VCaP (cell line): ENCODE results near the gene BLMH.

Experiments used
- H3K27ac ChIP-seq: fragments of 450-650 bp; 2 replicates; pipeline ENCODE4 v1.5.1; 2017
- TF ChIP-seq, protein P1 (sequence below): fragments of 450-650 bp; conservative IDR thresholded peaks from 2 replicates; pipeline ENCODE4 v1.5.1; 2017; ENCODE audit warnings: mild to moderate bottlenecking, moderate library complexity

BLMH gene

DNA sequence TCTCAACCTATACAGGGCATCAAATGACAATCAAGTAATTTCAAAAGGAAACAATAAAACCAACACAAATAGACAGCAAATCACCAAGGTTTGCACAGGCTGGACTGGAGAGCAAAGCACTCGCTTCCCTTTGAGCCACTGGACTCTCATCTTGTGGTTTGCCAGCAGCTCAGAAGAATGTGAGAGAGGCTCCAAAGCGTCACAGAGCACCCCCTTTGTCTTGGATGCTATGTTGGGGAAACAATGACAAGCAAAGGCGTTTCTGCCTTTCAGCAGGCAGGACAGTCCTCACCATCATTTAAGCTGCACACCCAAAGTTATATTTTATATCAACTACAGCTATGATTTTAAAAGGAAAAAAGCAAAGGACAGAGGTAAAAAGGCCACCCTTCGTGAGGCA lies 69.5 kb downstream of the BLMH start:
- TF ChIP-seq, protein P1, sequence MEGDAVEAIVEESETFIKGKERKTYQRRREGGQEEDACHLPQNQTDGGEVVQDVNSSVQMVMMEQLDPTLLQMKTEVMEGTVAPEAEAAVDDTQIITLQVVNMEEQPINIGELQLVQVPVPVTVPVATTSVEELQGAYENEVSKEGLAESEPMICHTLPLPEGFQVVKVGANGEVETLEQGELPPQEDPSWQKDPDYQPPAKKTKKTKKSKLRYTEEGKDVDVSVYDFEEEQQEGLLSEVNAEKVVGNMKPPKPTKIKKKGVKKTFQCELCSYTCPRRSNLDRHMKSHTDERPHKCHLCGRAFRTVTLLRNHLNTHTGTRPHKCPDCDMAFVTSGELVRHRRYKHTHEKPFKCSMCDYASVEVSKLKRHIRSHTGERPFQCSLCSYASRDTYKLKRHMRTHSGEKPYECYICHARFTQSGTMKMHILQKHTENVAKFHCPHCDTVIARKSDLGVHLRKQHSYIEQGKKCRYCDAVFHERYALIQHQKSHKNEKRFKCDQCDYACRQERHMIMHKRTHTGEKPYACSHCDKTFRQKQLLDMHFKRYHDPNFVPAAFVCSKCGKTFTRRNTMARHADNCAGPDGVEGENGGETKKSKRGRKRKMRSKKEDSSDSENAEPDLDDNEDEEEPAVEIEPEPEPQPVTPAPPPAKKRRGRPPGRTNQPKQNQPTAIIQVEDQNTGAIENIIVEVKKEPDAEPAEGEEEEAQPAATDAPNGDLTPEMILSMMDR = no peak
- H3K27ac ChIP-seq = no peak overlapping the region

DNA sequence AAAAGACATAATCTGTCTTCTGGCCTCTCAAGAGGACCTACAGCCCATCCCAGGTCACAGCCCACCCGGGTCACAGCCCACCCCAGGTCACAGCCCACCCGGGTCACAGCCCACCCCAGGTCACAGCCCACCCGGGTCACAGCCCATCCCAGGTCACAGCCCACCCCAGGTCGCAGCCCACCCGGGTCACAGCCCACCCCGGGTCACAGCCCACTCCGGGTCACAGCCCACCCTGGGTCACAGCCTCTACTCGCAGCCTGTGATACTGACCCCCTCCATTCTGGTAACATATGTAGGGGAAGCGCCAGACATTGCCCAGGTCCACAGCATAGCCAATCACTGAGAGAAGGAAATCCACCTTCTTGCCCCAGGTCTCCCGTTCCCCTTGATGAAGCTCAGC lies 70.4 kb downstream of the BLMH start:
- no peak overlapping the region for H3K27ac ChIP-seq
- TF ChIP-seq, protein P1 = no peak

DNA sequence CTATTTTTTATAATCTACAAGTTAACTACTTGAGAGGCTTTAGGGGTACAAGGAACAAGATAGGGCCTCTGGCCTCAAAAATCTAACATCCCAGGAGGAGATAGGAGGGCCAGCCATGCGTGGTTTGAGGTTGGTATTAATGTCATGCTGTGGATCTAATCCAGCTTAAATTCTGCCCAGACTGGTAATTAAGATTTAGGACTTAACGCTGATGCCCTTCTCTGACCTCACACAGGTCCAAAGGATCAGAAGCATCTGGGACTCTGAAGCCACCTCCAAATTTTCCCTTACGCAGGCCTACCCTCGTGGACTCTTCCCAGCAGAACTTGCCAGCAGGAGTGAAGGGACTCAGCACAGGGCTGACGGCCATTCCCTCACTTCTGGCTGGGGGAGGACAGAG lies 71.3 kb downstream of the BLMH start:
- TF ChIP-seq, protein P1 = no peak
- H3K27ac ChIP-seq = no peak overlapping the region

DNA sequence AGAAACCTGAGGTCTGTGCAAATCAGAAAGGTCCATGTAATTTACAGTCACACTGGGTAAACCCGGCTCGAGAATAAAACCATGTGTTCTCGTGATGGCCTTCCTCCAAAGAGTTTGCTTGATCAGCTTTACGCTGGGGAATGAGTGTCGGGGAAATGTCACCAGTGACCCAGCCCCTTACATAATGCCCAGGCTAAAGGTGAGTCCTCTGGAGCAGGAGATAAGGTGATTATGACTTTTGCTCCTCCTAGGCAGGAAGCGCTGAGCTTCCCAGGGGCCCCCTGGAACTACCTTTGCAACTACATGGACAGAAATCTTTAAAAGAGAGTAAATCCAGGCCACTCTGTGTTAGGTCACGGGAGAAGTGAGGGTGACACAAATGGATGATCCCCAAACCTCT lies 71.9 kb downstream of the BLMH start:
- H3K27ac ChIP-seq = no peak overlapping the region
- TF ChIP-seq, protein P1 = no peak

DNA sequence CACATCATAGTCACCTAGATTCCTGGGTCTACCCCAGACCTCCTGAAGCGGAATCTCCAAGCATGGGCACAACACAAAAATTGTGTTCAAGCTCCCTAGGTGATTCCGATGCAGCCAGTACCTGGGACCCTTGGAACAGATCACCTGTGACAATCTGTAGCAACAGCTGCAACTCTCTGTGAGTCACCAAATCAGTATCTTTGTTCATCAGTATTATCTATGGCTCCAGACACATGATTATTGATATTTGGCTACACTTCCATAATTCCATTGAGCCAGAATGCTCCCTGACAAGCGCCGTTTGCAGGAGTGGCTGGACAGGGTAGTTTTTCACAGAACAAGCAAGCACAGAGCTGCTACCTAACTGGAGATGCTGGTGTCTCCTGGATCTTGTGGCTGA lies 72.4 kb downstream of the BLMH start:
- H3K27ac ChIP-seq = no peak overlapping the region
- TF ChIP-seq, protein P1 = no peak

DNA sequence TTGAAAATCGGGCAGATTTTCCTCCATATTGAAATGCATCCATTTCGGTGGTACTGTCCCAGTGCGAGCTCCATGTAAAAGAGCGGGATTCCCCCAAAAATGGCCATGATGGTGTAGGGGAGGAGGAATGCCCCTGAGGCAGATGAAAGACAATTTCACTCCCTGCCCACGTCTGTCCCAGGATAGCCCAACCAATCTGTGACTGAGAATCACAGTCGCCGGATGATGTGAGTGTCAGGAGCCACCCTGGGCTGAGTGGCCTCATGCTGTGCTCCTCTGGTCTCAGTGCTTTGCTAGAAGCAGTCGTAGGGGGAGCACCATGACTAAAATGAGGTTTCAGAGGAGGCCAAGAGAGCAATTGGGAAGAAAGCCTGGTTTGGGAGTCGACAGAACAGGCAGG lies 72.9 kb downstream of the BLMH start:
- TF ChIP-seq, protein P1 = no peak
- no peak overlapping the region for H3K27ac ChIP-seq

DNA sequence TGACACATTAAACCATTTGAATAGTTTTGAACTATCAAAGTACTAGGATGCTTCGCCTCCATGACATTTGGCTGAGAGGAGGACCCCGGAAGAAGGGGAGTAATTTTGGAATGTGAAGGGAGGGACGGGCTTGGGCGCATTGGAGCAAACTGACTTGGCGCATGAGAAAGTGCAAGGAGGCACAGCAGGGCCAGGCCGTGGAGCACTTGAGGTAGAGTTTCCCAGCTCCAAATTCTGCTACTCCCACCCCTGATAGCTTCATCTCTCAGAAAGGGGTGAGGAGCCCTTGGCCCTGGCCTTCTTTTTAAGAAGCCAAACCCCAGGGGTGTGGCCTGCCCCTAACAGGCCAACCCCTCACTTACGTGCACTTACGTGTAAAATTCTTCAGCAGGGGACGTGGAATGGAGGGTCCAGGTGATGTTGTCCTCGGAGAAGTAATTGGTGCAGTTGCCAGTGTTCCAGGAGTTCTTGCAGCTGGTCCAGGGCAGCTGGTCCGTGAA lies 73.9 kb downstream of the BLMH start:
- H3K27ac ChIP-seq = no peak overlapping the region
- TF ChIP-seq, protein P1 = no peak
